T-helper 2 cell treated with Interferon-gamma antibody and Interleukin-4, amounts not matched to agents 100 ng/mL and 5 ng/mL, for 36 hours (primary cell): ENCODE data around the gene CSAD. TPM values are rescaled to one million over a fixed set of nuclear protein-coding genes. Genes with fewer than 3 reads are reported as not detected.

ENCODE experiments used
- intact Hi-C: fragments of 100-400 bp; cut with micrococcal nuclease; formaldehyde crosslinking; loops from one replicate; pipeline ENCODE4 v1.15.1; 2023
- total RNA-seq: library from RNA; stranded (reverse); gene quantifications from 2 replicates; pipeline ENCODE4 v1.2.3, GENCODE V29; 2022

CSAD gene
- total RNA-seq, 1 donor from 2014 or later, result 24.9 TPM

- intact Hi-C loops, result loop anchor here (1.0 to 5.0 kb wide), 6 partner anchors 21 to 186 kb away; partner anchors contain the start of genes AAAS, CSAD and ZNF740
Observed at GRCh38 chr12:53159195-53159839, 21.4 kb downstream of the CSAD start.

GRCh38 chr12:53152390-53152789, 28.3 kb downstream of the CSAD start:
- intact Hi-C loops, result no loop called here

GRCh38 chr12:53151039-53151438, 29.7 kb downstream of the CSAD start:
- intact Hi-C loops, result no loop called here

GRCh38 chr12:53147653-53148052, 33.1 kb downstream of the CSAD start:
- intact Hi-C loops, result no loop called here

GRCh38 chr12:53147181-53147580, 33.5 kb downstream of the CSAD start:
- intact Hi-C loops, result no loop called here

GRCh38 chr12:53145383-53146260, 35.1 kb downstream of the CSAD start:
- intact Hi-C loops, result no loop called here

- intact Hi-C loops, result no loop called here
Observed at GRCh38 chr12:53143355-53143754, 37.4 kb downstream of the CSAD start.

GRCh38 chr12:53133722-53134121, 47.0 kb downstream of the CSAD start:
- intact Hi-C loops, result no loop called here

- intact Hi-C loops, result no loop called here
Observed at GRCh38 chr12:53131844-53132243, 48.9 kb downstream of the CSAD start.

- intact Hi-C loops, result no loop called here
Observed at GRCh38 chr12:53128780-53129569, 51.8 kb downstream of the CSAD start.

GRCh38 chr12:53127169-53127568, 53.6 kb downstream of the CSAD start:
- intact Hi-C loops, result no loop called here

GRCh38 chr12:53124352-53124723, 56.4 kb downstream of the CSAD start:
- intact Hi-C loops, result no loop called here

GRCh38 chr12:53123578-53124351, 57.0 kb downstream of the CSAD start:
- intact Hi-C loops, result no loop called here

- intact Hi-C loops, result no loop called here
Observed at GRCh38 chr12:53122961-53123468, 57.7 kb downstream of the CSAD start.

GRCh38 chr12:53120685-53121525, 59.8 kb downstream of the CSAD start:
- intact Hi-C loops, result no loop called here

GRCh38 chr12:53118751-53119300, 61.9 kb downstream of the CSAD start:
- intact Hi-C loops, result no loop called here

- intact Hi-C loops, result no loop called here
Observed at GRCh38 chr12:53115891-53116648, 64.7 kb downstream of the CSAD start.

GRCh38 chr12:53115112-53115890, 65.4 kb downstream of the CSAD start:
- intact Hi-C loops, result no loop called here
